H1 (cell line): Measurements from ENCODE around the gene KIF25. TPM values are rescaled to one million over a fixed set of nuclear protein-coding genes. Genes with fewer than 3 reads are reported as not detected.

Experiments
- ASH2L ChIP-seq: fragments of 200-600, 300-600 bp; sonication (generic); IDR thresholded peaks from one replicate; pipeline ENCODE4 v1.7.1; 2017; ENCODE audit warnings: low read length
- HDAC6 ChIP-seq: IDR thresholded peaks from one replicate; pipeline ENCODE4 v1.7.1; 2012; ENCODE audit warnings: low read depth, mild to moderate bottlenecking, inconsistent platforms, low read length, moderate library complexity
- KDM1A ChIP-seq: fragments of 200-600, 300-600 bp; sonication (generic); IDR thresholded peaks from 2 replicates; pipeline ENCODE4 v1.7.1; 2016; ENCODE audit warnings: mild to moderate bottlenecking, low read length, borderline replicate concordance
- POLR2A ChIP-seq, 2 experiments: IDR thresholded peaks; 1 replicate in 1 of 2; 2 replicates in 1 of 2; pipeline ENCODE4 v1.6.1; 2011; ENCODE audit warnings: low read depth in 2 of 2, low read length in 2 of 2, mild to moderate bottlenecking in 2 of 2; ENCODE audit errors: control extremely low read depth in 1 of 2
- POU5F1 ChIP-seq: IDR thresholded peaks from 2 replicates; pipeline ENCODE4 v1.6.1; 2011; ENCODE audit warnings: low read depth, mild to moderate bottlenecking, low read length, moderate library complexity
- polyA plus RNA-seq, 7 experiments: library from polyadenylated mRNA; depleted of rRNA in 3 of 7; stranded (reverse) in 5 of 7; unstranded in 2 of 7; fragments of >200 nt in 5 of 7; fragments of 200-250 nt in 2 of 7; gene quantifications; 1 replicate in 5 of 7; 2 replicates in 1 of 7; 4 replicates in 1 of 7; pipeline versions ENCODE4 v1.2.1 to v1.2.3, GENCODE V29; 2011 to 2013; ENCODE audit warnings: missing spikeins in 2 of 7, mixed read lengths in 2 of 7
- total RNA-seq: library from RNA; stranded (reverse); fragmentation: NEBNext Ultra II Directional; extraction: Animal tissue kit (Norgen Biotek cat#: 25700); gene quantifications from 2 replicates; pipeline ENCODE4 v1.2.1, GENCODE V29; 2021

KIF25 gene
- total and polyA plus RNA-seq, 2 of the 8 experiments (the other 6 are each of a cell fraction or from before 2014, with no cell fraction given), result 1.5 to 2.0 TPM

- TF ChIP-seq HDAC6 (no peak), POLR2A (IDR thresholded peaks at IDR 0.05; ENCODE audit: control extremely low read depth in 1 of 2, low read depth in 2 of 2, low read length in 2 of 2) (no peak), ASH2L (no peak), KDM1A (no peak), POU5F1 (no peak)
Measured at GRCh38 chr6:168062346-168063289, 65.1 kb downstream of the KIF25 start (continued).
